ENCODE results near the gene DBP.

DNA sequence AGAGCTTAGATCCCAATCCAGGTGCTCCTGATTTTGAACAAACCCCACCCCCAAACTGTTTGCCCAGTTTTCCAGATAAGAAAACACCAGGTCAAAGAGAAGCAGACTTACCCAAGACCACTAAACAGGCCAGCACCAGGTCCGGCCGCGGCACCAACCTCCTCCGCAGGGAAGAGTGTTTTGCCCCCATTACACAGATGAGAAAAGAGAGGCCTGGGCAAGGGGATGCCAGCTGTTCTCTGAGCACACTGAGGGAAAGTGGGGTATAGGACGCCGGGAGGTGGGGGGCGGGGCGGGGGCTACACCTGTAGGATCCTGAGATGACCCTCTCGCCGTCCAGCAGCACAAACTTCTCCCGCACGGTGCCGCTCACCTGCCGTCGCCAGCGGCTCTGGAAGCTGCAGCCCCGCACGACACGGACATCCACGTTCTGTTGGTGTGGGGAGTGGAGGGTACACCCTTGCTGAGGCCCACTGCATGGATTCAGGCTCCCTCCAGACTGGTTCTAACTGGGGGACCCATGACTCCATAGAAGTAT, 27.5 kb downstream of the DBP start:
- TF ChIP-seq, protein P1, sequence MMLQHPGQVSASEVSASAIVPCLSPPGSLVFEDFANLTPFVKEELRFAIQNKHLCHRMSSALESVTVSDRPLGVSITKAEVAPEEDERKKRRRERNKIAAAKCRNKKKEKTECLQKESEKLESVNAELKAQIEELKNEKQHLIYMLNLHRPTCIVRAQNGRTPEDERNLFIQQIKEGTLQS (CRISPR knock-in tag; IDR thresholded peaks at IDR 0.05), result no peak
- TF ChIP-seq POLR2A (IDR thresholded peaks at IDR 0.05; ENCODE audit: insufficient read depth in 1 of 2, low read depth in 2 of 2, low read length in 2 of 2), result no peak
- TF ChIP-seq, protein P2, sequence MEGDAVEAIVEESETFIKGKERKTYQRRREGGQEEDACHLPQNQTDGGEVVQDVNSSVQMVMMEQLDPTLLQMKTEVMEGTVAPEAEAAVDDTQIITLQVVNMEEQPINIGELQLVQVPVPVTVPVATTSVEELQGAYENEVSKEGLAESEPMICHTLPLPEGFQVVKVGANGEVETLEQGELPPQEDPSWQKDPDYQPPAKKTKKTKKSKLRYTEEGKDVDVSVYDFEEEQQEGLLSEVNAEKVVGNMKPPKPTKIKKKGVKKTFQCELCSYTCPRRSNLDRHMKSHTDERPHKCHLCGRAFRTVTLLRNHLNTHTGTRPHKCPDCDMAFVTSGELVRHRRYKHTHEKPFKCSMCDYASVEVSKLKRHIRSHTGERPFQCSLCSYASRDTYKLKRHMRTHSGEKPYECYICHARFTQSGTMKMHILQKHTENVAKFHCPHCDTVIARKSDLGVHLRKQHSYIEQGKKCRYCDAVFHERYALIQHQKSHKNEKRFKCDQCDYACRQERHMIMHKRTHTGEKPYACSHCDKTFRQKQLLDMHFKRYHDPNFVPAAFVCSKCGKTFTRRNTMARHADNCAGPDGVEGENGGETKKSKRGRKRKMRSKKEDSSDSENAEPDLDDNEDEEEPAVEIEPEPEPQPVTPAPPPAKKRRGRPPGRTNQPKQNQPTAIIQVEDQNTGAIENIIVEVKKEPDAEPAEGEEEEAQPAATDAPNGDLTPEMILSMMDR (CRISPR knock-in tag; IDR thresholded peaks at IDR 0.05), result no peak
- TF ChIP-seq ZFP1 (CRISPR knock-in tag; IDR thresholded peaks at IDR 0.05), result no peak
- no peak for TF ChIP-seq CEBPB (IDR thresholded peaks at IDR 0.05; ENCODE audit: borderline replicate concordance, low read depth, low read length)
- TF ChIP-seq, protein P3, sequence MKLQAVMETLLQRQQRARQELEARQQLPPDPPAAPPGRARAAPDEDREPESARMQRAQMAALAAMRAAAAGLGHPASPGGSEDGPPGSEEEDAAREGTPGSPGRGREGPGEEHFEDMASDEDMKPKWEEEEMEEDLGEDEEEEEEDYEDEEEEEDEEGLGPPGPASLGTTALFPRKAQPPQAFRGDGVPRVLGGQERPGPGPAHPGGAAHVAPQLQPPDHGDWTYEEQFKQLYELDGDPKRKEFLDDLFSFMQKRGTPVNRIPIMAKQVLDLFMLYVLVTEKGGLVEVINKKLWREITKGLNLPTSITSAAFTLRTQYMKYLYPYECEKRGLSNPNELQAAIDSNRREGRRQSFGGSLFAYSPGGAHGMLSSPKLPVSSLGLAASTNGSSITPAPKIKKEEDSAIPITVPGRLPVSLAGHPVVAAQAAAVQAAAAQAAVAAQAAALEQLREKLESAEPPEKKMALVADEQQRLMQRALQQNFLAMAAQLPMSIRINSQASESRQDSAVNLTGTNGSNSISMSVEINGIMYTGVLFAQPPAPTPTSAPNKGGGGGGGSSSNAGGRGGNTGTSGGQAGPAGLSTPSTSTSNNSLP (IDR thresholded peaks at IDR 0.05; ENCODE audit: low read depth, low read length), result no peak
- no peak for TF ChIP-seq HIVEP1 (CRISPR knock-in tag; IDR thresholded peaks at IDR 0.05)
- no peak for TF ChIP-seq TGIF2 (CRISPR knock-in tag; IDR thresholded peaks at IDR 0.05)
- TF ChIP-seq, protein P4, sequence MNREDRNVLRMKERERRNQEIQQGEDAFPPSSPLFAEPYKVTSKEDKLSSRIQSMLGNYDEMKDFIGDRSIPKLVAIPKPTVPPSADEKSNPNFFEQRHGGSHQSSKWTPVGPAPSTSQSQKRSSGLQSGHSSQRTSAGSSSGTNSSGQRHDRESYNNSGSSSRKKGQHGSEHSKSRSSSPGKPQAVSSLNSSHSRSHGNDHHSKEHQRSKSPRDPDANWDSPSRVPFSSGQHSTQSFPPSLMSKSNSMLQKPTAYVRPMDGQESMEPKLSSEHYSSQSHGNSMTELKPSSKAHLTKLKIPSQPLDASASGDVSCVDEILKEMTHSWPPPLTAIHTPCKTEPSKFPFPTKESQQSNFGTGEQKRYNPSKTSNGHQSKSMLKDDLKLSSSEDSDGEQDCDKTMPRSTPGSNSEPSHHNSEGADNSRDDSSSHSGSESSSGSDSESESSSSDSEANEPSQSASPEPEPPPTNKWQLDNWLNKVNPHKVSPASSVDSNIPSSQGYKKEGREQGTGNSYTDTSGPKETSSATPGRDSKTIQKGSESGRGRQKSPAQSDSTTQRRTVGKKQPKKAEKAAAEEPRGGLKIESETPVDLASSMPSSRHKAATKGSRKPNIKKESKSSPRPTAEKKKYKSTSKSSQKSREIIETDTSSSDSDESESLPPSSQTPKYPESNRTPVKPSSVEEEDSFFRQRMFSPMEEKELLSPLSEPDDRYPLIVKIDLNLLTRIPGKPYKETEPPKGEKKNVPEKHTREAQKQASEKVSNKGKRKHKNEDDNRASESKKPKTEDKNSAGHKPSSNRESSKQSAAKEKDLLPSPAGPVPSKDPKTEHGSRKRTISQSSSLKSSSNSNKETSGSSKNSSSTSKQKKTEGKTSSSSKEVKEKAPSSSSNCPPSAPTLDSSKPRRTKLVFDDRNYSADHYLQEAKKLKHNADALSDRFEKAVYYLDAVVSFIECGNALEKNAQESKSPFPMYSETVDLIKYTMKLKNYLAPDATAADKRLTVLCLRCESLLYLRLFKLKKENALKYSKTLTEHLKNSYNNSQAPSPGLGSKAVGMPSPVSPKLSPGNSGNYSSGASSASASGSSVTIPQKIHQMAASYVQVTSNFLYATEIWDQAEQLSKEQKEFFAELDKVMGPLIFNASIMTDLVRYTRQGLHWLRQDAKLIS (CRISPR knock-in tag; IDR thresholded peaks at IDR 0.05), result no peak
- TF ChIP-seq RAD21 (CRISPR knock-in tag; IDR thresholded peaks at IDR 0.05), result no peak
- no peak for TF ChIP-seq MXD4 (CRISPR knock-in tag; IDR thresholded peaks at IDR 0.05)
- TF ChIP-seq, protein P5, sequence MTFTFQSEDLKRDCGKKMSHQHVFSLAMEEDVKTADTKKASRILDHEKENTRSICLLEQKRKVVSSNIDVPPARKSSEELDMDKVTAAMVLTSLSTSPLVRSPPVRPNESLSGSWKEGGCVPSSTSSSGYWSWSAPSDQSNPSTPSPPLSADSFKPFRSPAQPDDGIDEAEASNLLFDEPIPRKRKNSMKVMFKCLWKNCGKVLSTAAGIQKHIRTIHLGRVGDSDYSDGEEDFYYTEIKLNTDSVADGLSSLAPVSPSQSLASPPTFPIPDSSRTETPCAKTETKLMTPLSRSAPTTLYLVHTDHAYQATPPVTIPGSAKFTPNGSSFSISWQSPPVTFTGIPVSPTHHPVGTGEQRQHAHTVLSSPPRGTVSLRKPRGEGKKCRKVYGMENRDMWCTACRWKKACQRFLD (CRISPR knock-in tag; IDR thresholded peaks at IDR 0.05; ENCODE audit: borderline replicate concordance), result no peak
- TF ChIP-seq BHLHE40 (IDR thresholded peaks at IDR 0.05; ENCODE audit: low read length), result no peak

All from HepG2 (cell line).